ENCODE data around the gene PSMC4.
A peak's percentile ranks its signal among the peaks of the same experiment; 100 is the strongest.

Gene PSMC4

GRCh38 chr19:39995794-39996193 lies 24.8 kb downstream of the PSMC4 start:
- DNase-seq = no peak

- DNase-seq = no peak
These were observed 25.3 kb downstream of the PSMC4 start for GRCh38 chr19:39996218-39996810.

GRCh38 chr19:39996811-39997637 lies 26.1 kb downstream of the PSMC4 start, which contains the start of gene ZNF546:
Gene ZNF546 (plus strand): TSS chr19:39997060. CDS start chr19:39998327, 1,267 bp downstream.
- peak; percentile 93 for DNase-seq

GRCh38 chr19:39997638-39998216 lies 26.8 kb downstream of the PSMC4 start:
- DNase-seq = no peak

GRCh38 chr19:39998501-39998900 lies 27.5 kb downstream of the PSMC4 start:
- no peak for DNase-seq

- DNase-seq = no peak
These were observed 34.8 kb downstream of the PSMC4 start for GRCh38 chr19:40005691-40006272.

- no peak for DNase-seq
These were observed 35.3 kb downstream of the PSMC4 start for GRCh38 chr19:40006273-40006691.

- no peak for DNase-seq
These were observed 38.7 kb downstream of the PSMC4 start for GRCh38 chr19:40009674-40010073.

- no peak for DNase-seq
These were observed 43.0 kb downstream of the PSMC4 start for GRCh38 chr19:40013991-40014390.

GRCh38 chr19:40023969-40024368 lies 53.0 kb downstream of the PSMC4 start:
- no peak for DNase-seq

GRCh38 chr19:40025938-40026596 lies 55.1 kb downstream of the PSMC4 start:
- no peak for DNase-seq

- no peak for DNase-seq
These were observed 55.6 kb downstream of the PSMC4 start for GRCh38 chr19:40026597-40026970.

All from islet precursor cell (in vitro differentiated cells).